Caco-2 (cell line): Measurements from ENCODE around the gene LIMA1. TPM values are rescaled to one million over a fixed set of nuclear protein-coding genes. Genes with fewer than 3 reads are reported as not detected.

Experiments used
- BruUV-seq: library from RNA; stranded (reverse); fragments of 400-500 nt; replicated peaks from 2 replicates; lab custom pipeline; 2021; lab: Mats Ljungman, UMichigan
- CTCF ChIA-PET: fragments of 300-600 bp; sonication (Branson Sonifier 250); formaldehyde crosslinking; loops from one replicate; lab custom pipeline; 2022; ENCODE audit warnings: antibody characterized with exemption; lab: Charles Lee
- POLR2A ChIA-PET: fragments of 300-600 bp; sonication (Branson Sonifier 250); formaldehyde crosslinking; loops from one replicate; lab custom pipeline; 2022; ENCODE audit warnings: antibody characterized with exemption; lab: Charles Lee
- DNase-seq, 2 experiments: peaks; one replicate each; pipeline versions ENCODE4 v3.0.0 to v3.0.0-alpha.2; 2020 to 2022
- H3K27me3 ChIP-seq: replicated peaks from 2 replicates; pipeline ENCODE4 v1.6.0; 2011; ENCODE audit warnings: low read length; ENCODE audit not compliant: control insufficient read depth, insufficient read depth
- H3K36me3 ChIP-seq: 2 replicates; pipeline ENCODE4 v1.5.1; 2011; ENCODE audit warnings: low read length; ENCODE audit not compliant: control insufficient read depth, insufficient read depth
- H3K4me1 ChIP-seq: fragments of 250-450 bp; sonication (Bioruptor Pico); 2 replicates; pipeline ENCODE4 v1.5.1; 2020; ENCODE audit warnings: mild to moderate bottlenecking
- H3K4me3 ChIP-seq: 2 replicates; pipeline ENCODE4 v1.5.1; 2011; ENCODE audit warnings: low read depth, mild to moderate bottlenecking, control low read depth, low read length
- H3K9me3 ChIP-seq: fragments of 250-450 bp; sonication (Bioruptor Pico); 2 replicates; pipeline ENCODE4 v1.5.1; 2020; ENCODE audit warnings: mild to moderate bottlenecking, moderate library complexity
- H3K27ac Mint-ChIP-seq: one replicate; pipeline ENCODE4 v1.8.0; 2022; ENCODE audit warnings: mixed read lengths; ENCODE audit not compliant: unreplicated experiment
- H3K27me3 Mint-ChIP-seq: one replicate; pipeline ENCODE4 v1.8.0; 2022; ENCODE audit warnings: mixed read lengths; ENCODE audit not compliant: insufficient read depth, unreplicated experiment
- H3K36me3 Mint-ChIP-seq: one replicate; pipeline ENCODE4 v1.8.0; 2022; ENCODE audit warnings: mild to moderate bottlenecking, mixed read lengths; ENCODE audit not compliant: insufficient read depth, unreplicated experiment
- H3K4me1 Mint-ChIP-seq: one replicate; pipeline ENCODE4 v1.8.0; 2022; ENCODE audit warnings: low read depth, mixed read lengths; ENCODE audit not compliant: unreplicated experiment
- H3K4me3 Mint-ChIP-seq: one replicate; pipeline ENCODE4 v1.8.0; 2022; ENCODE audit warnings: mild to moderate bottlenecking, moderate library complexity, mixed read lengths; ENCODE audit not compliant: unreplicated experiment
- H3K9me3 Mint-ChIP-seq: one replicate; pipeline ENCODE4 v1.8.0; 2022; ENCODE audit warnings: mixed read lengths; ENCODE audit not compliant: unreplicated experiment
- CTCF ChIP-seq, 2 experiments: fragments of 200-600 bp in 1 of 2; IDR thresholded peaks; 1 replicate in 1 of 2; 2 replicates in 1 of 2; pipeline versions ENCODE4 v1.5.1 to v1.8.0; 2011 to 2022; ENCODE audit warnings: antibody characterized with exemption in 1 of 2, control low read depth in 1 of 2, inconsistent platforms in 1 of 2, low read depth in 1 of 2, low read length in 1 of 2, mild to moderate bottlenecking in 1 of 2, moderate library complexity in 1 of 2; ENCODE audit not compliant: insufficient read depth in 1 of 2, severe bottlenecking in 1 of 2, unreplicated experiment in 1 of 2
- intact Hi-C: fragments of 100-400 bp; cut with micrococcal nuclease; formaldehyde crosslinking; loops from one replicate; pipeline ENCODE4 v1.10.0; 2022; ENCODE audit not compliant: unreplicated experiment
- total RNA-seq: library from RNA; stranded (reverse); gene quantifications from 2 replicates; pipeline ENCODE4 v1.2.3, GENCODE V29; 2022

The LIMA1 gene
- total RNA-seq, 1 experiment from 2014 or later = 50.3 TPM

- H3K4me1 Mint-ChIP-seq = no peaks in the 10 kb centered on the region
- no peaks in the 10 kb centered on the region for H3K4me1 ChIP-seq
- no peaks in the 10 kb centered on the region for H3K36me3 ChIP-seq
- no peak for DNase-seq
- ChIA-PET POLR2A (no interaction called here), CTCF (no interaction called here)
- H3K27ac Mint-ChIP-seq = no peak overlapping the region
- no peaks in the 10 kb centered on the region for H3K27me3 ChIP-seq
- H3K36me3 Mint-ChIP-seq = no peaks in the 10 kb centered on the region
- no peak overlapping the region for H3K4me3 Mint-ChIP-seq
- H3K9me3 ChIP-seq = no peaks in the 10 kb centered on the region
- H3K27me3 Mint-ChIP-seq = no peaks in the 10 kb centered on the region
- TF ChIP-seq CTCF (IDR thresholded peaks at IDR 0.05; ENCODE audit: insufficient read depth in 1 of 2, low read depth in 1 of 2, low read length in 1 of 2, severe bottlenecking in 1 of 2, unreplicated experiment in 1 of 2) = no peak
- no peak overlapping the region for H3K4me3 ChIP-seq
- intact Hi-C loops = no loop called here
- no TSS peak for BruUV-seq
- no peaks in the 10 kb centered on the region for H3K9me3 Mint-ChIP-seq
These were observed 38.9 kb upstream of the LIMA1 start for GRCh38 chr12:50322206-50322605.

GRCh38 chr12:50317203-50317602 is 33.9 kb upstream of the LIMA1 start:
- peaks cover 4% of the 10 kb centered on the region for H3K36me3 Mint-ChIP-seq
- no peaks in the 10 kb centered on the region for H3K4me1 ChIP-seq
- no peaks in the 10 kb centered on the region for H3K9me3 Mint-ChIP-seq
- intact Hi-C loops = no loop called here
- H3K9me3 ChIP-seq = no peaks in the 10 kb centered on the region
- no peaks in the 10 kb centered on the region for H3K36me3 ChIP-seq
- H3K27ac Mint-ChIP-seq = no peak overlapping the region
- H3K4me3 ChIP-seq = no peak overlapping the region
- no peak for TF ChIP-seq CTCF (IDR thresholded peaks at IDR 0.05; ENCODE audit: insufficient read depth in 1 of 2, low read depth in 1 of 2, low read length in 1 of 2, severe bottlenecking in 1 of 2, unreplicated experiment in 1 of 2)
- H3K4me1 Mint-ChIP-seq = no peaks in the 10 kb centered on the region
- H3K27me3 ChIP-seq = no peaks in the 10 kb centered on the region
- no TSS peak for BruUV-seq
- ChIA-PET POLR2A (no interaction called here), CTCF (interaction anchor here (0.7 kb wide), 1 partner anchor 13 kb away, joined by 3 read pairs; no protein-coding TSS in a partner anchor)
- no peak for DNase-seq
- no peak overlapping the region for H3K4me3 Mint-ChIP-seq
- no peaks in the 10 kb centered on the region for H3K27me3 Mint-ChIP-seq

GRCh38 chr12:50315803-50316202 is 32.5 kb upstream of the LIMA1 start:
- no peaks in the 10 kb centered on the region for H3K27me3 ChIP-seq
- no peaks in the 10 kb centered on the region for H3K36me3 ChIP-seq
- no peak overlapping the region for H3K27ac Mint-ChIP-seq
- CTCF ChIA-PET = interaction anchor here (0.7 kb wide), 2 partner anchors 55 to 231 kb away, joined by 6 to 12 read pairs; no protein-coding TSS in a partner anchor
- intact Hi-C loops = loop anchor here (2.0 kb wide), 1 partner anchor 55 kb away; no protein-coding TSS in a partner anchor
- TF ChIP-seq CTCF (IDR thresholded peaks at IDR 0.05; ENCODE audit: insufficient read depth in 1 of 2, low read depth in 1 of 2, low read length in 1 of 2, severe bottlenecking in 1 of 2, unreplicated experiment in 1 of 2) = no peak
- no peaks in the 10 kb centered on the region for H3K4me1 ChIP-seq
- H3K36me3 Mint-ChIP-seq = peaks cover 4% of the 10 kb centered on the region
- no peaks in the 10 kb centered on the region for H3K27me3 Mint-ChIP-seq
- H3K9me3 Mint-ChIP-seq = no peaks in the 10 kb centered on the region
- POLR2A ChIA-PET = no interaction called here
- H3K9me3 ChIP-seq = no peaks in the 10 kb centered on the region
- no peaks in the 10 kb centered on the region for H3K4me1 Mint-ChIP-seq
- no TSS peak for BruUV-seq
- no peak overlapping the region for H3K4me3 Mint-ChIP-seq
- no peak overlapping the region for H3K4me3 ChIP-seq
- DNase-seq = no peak
